Activated CD4-positive, alpha-beta memory T cell treated with anti-CD3 and anti-CD28 coated beads, Interleukin-2, amount 10 ng/mL, durations not matched to agents 7 days and 5 days (primary cell): ENCODE results near the gene SPP1. TPM values are rescaled to one million over a fixed set of nuclear protein-coding genes. Genes with fewer than 3 reads are reported as not detected.
"Not testable (repeated sequence)": the region's sequence is repeated elsewhere in the genome, so short reads cannot be mapped to it uniquely, and the experiment has no call there.

ENCODE experiments used
- CTCF ChIA-PET: fragments of 350-600 bp; sonication (Branson Sonifier 250); formaldehyde crosslinking; loops from one replicate; lab custom pipeline; 2021; ENCODE audit warnings: antibody characterized with exemption, inconsistent platforms; lab: Charles Lee
- POLR2A ChIA-PET: fragments of 350-600 bp; sonication (Branson Sonifier 250); formaldehyde crosslinking; loops from one replicate; lab custom pipeline; 2021; ENCODE audit warnings: antibody characterized with exemption; lab: Charles Lee
- DNase-seq: peaks from one replicate; pipeline ENCODE4 v3.0.0-alpha.2; 2020
- H3K27ac Mint-ChIP-seq: one replicate; pipeline ENCODE4 v1.8.0; 2021; ENCODE audit warnings: mild to moderate bottlenecking, mixed read lengths
- H3K27me3 Mint-ChIP-seq: one replicate; pipeline ENCODE4 v1.8.0; 2021; ENCODE audit warnings: mixed read lengths
- H3K36me3 Mint-ChIP-seq: one replicate; pipeline ENCODE4 v1.8.0; 2021; ENCODE audit warnings: low read depth, mixed read lengths
- H3K4me1 Mint-ChIP-seq: one replicate; pipeline ENCODE4 v1.8.0; 2021; ENCODE audit warnings: mixed read lengths
- H3K4me3 Mint-ChIP-seq: one replicate; pipeline ENCODE4 v1.8.0; 2021; ENCODE audit warnings: mild to moderate bottlenecking, mixed read lengths
- H3K9me3 Mint-ChIP-seq: one replicate; pipeline ENCODE4 v1.8.0; 2021; ENCODE audit warnings: mixed read lengths
- total RNA-seq, 2 experiments: library from RNA; stranded (reverse); gene quantifications; one replicate each; pipeline ENCODE4 v1.2.3, GENCODE V29; 2021

SPP1 gene
- total RNA-seq, 2 experiments from 2014 or later: 0.20 TPM; not detected in 1

GRCh38 chr4:88018466-88018865 is 43.0 kb downstream of the SPP1 start:
- POLR2A ChIA-PET: no interaction called here
- Mint-ChIP-seq H3K9me3 (no peaks in the 10 kb centered on the region), H3K4me1 (peaks cover 4% of the 10 kb centered on the region), H3K36me3 (peaks cover 32% of the 10 kb centered on the region), H3K27me3 (no peaks in the 10 kb centered on the region), H3K27ac (no peak overlapping the region), H3K4me3 (no peak overlapping the region)
- DNase-seq: no peak
- CTCF ChIA-PET: no interaction called here

GRCh38 chr4:88021824-88022223 is 46.3 kb downstream of the SPP1 start:
- CTCF ChIA-PET: interaction anchor here (3.3 kb wide), 1 partner anchor 11 kb away, joined by 19 read pairs; no protein-coding TSS in a partner anchor
- H3K9me3 Mint-ChIP-seq: peaks cover 10% of the 10 kb centered on the region
- POLR2A ChIA-PET: interaction anchor here (0.7 kb wide), 1 partner anchor 20 kb away, joined by 3 read pairs; no protein-coding TSS in a partner anchor
- H3K4me1 Mint-ChIP-seq: peaks cover 2% of the 10 kb centered on the region
- peaks cover 45% of the 10 kb centered on the region for H3K36me3 Mint-ChIP-seq
- H3K4me3 Mint-ChIP-seq: no peak overlapping the region
- no peaks in the 10 kb centered on the region for H3K27me3 Mint-ChIP-seq
- DNase-seq: no peak
- no peak overlapping the region for H3K27ac Mint-ChIP-seq

- no peak overlapping the region for H3K27ac Mint-ChIP-seq
- peaks cover 3% of the 10 kb centered on the region for H3K4me1 Mint-ChIP-seq
- H3K4me3 Mint-ChIP-seq: no peak overlapping the region
- no peak for DNase-seq
- peaks cover 48% of the 10 kb centered on the region for H3K36me3 Mint-ChIP-seq
- no peaks in the 10 kb centered on the region for H3K27me3 Mint-ChIP-seq
- ChIA-PET POLR2A (no interaction called here), CTCF (interaction anchor here (3.3 kb wide), 1 partner anchor 10 kb away, joined by 19 read pairs; no protein-coding TSS in a partner anchor)
- peaks cover 10% of the 10 kb centered on the region for H3K9me3 Mint-ChIP-seq
These were observed 46.8 kb downstream of the SPP1 start for GRCh38 chr4:88022289-88022688.

- CTCF ChIA-PET: interaction anchor here (0.8 kb wide), 1 partner anchor 185 kb away, joined by 3 read pairs; no protein-coding TSS in a partner anchor
- Mint-ChIP-seq H3K36me3 (peaks cover 60% of the 10 kb centered on the region), H3K9me3 (peaks cover 13% of the 10 kb centered on the region), H3K4me1 (peaks cover 18% of the 10 kb centered on the region)
- H3K27me3 Mint-ChIP-seq, DNase-seq, POLR2A ChIA-PET, H3K4me3 Mint-ChIP-seq, H3K27ac Mint-ChIP-seq: not testable (repeated sequence)
These were observed 50.6 kb downstream of the SPP1 start for GRCh38 chr4:88025868-88026661.

- H3K4me1 Mint-ChIP-seq: peaks cover 18% of the 10 kb centered on the region
- ChIA-PET POLR2A (no interaction called here), CTCF (no interaction called here)
- H3K4me3 Mint-ChIP-seq: no peak overlapping the region
- peaks cover 13% of the 10 kb centered on the region for H3K9me3 Mint-ChIP-seq
- no peaks in the 10 kb centered on the region for H3K27me3 Mint-ChIP-seq
- H3K27ac Mint-ChIP-seq: no peak overlapping the region
- H3K36me3 Mint-ChIP-seq: peaks cover 50% of the 10 kb centered on the region
- no peak for DNase-seq
These were observed 52.4 kb downstream of the SPP1 start for GRCh38 chr4:88027611-88028608.

GRCh38 chr4:88028946-88029345 is 53.4 kb downstream of the SPP1 start:
- no peak for DNase-seq
- Mint-ChIP-seq H3K27me3 (no peaks in the 10 kb centered on the region), H3K4me1 (peaks cover 18% of the 10 kb centered on the region), H3K36me3 (peaks cover 41% of the 10 kb centered on the region), H3K4me3 (no peak overlapping the region), H3K27ac (no peak overlapping the region), H3K9me3 (peaks cover 13% of the 10 kb centered on the region)
- ChIA-PET CTCF (no interaction called here), POLR2A (no interaction called here)

GRCh38 chr4:88029556-88029955 is 54.0 kb downstream of the SPP1 start:
- Mint-ChIP-seq H3K27me3 (no peaks in the 10 kb centered on the region), H3K36me3 (peaks cover 38% of the 10 kb centered on the region), H3K9me3 (peaks cover 13% of the 10 kb centered on the region), H3K4me3 (no peak overlapping the region), H3K27ac (no peak overlapping the region), H3K4me1 (peaks cover 18% of the 10 kb centered on the region)
- ChIA-PET CTCF (interaction anchor here (4.2 kb wide), 1 partner anchor 183 kb away, joined by 52 read pairs; no protein-coding TSS in a partner anchor), POLR2A (no interaction called here)
- DNase-seq: no peak

- DNase-seq: no peak
- Mint-ChIP-seq H3K27ac (no peak overlapping the region), H3K4me1 (peaks cover 18% of the 10 kb centered on the region), H3K27me3 (no peaks in the 10 kb centered on the region), H3K9me3 (peaks cover 11% of the 10 kb centered on the region), H3K4me3 (no peak overlapping the region), H3K36me3 (peaks cover 36% of the 10 kb centered on the region)
- ChIA-PET CTCF (interaction anchor here (0.9 to 4.2 kb wide), 3 partner anchors 9 to 476 kb away, joined by 3 to 52 read pairs (median 19); no protein-coding TSS in a partner anchor), POLR2A (no interaction called here)
These were observed 55.2 kb downstream of the SPP1 start for GRCh38 chr4:88030565-88031310.

Other genes with a start within 250 kb of the SPP1 start
- not detected for gene IBSP, start 176.2 kb upstream of the SPP1 start, total RNA-seq
- gene MEPE, start 142.7 kb upstream of the SPP1 start, total RNA-seq: not detected
- gene PKD2, start 31.9 kb downstream of the SPP1 start, total RNA-seq: 10 to 100 TPM in 1 of 2 experiments, 1 to 10 TPM in 1; 9.1 to 10.4 TPM
- 1 to 10 TPM; 1.0 to 1.2 TPM for gene ABCG2, start 182.9 kb downstream of the SPP1 start, total RNA-seq